GM18507 (cell line): ENCODE measurements around the gene SLC4A1.
A peak's percentile ranks its signal among the peaks of the same experiment; 100 is the strongest.

ENCODE experiments used
- DNase-seq: peaks from one replicate; pipeline ENCODE4 v3.0.0; 2011; ENCODE audit warnings: low read depth; ENCODE audit not compliant: insufficient read length; ENCODE audit errors: extremely low spot score
- FAIRE-seq: peaks from 2 replicates; lab custom pipeline; 2011; peaks lifted over from hg19 to GRCh38; lab: Jason Lieb, UNC

SLC4A1 gene

GRCh38 chr17:44229090-44229489, 38.8 kb downstream of the SLC4A1 start:
- DNase-seq (no peak), FAIRE-seq (no peak)

- FAIRE-seq (no peak), DNase-seq (no peak)
Measured at GRCh38 chr17:44223541-44224071, 44.3 kb downstream of the SLC4A1 start.

GRCh38 chr17:44222112-44222869, 45.6 kb downstream of the SLC4A1 start:
- no peak for DNase-seq
- peak; percentile 42 for FAIRE-seq

GRCh38 chr17:44221862-44222111, 46.1 kb downstream of the SLC4A1 start:
- FAIRE-seq (no peak), DNase-seq (no peak)

GRCh38 chr17:44221084-44221861, 46.7 kb downstream of the SLC4A1 start:
- no peak for DNase-seq
- FAIRE-seq = peak; percentile 68

- DNase-seq = no peak
Measured at GRCh38 chr17:44220213-44221083, 47.5 kb downstream of the SLC4A1 start.

GRCh38 chr17:44219616-44220212, 48.2 kb downstream of the SLC4A1 start, which contains the start of gene UBTF:
Gene UBTF, minus strand, starts transcription at chr17:44219675. Its CDS starts 1,446 bp downstream, at chr17:44218229.
- DNase-seq (no peak), FAIRE-seq (no peak)

More at GRCh38 chr17:44220213-44221083, 47.5 kb downstream of the SLC4A1 start:
- no peak for FAIRE-seq

- no peak for FAIRE-seq
- no peak for DNase-seq
Measured at GRCh38 chr17:44219108-44219615, 48.8 kb downstream of the SLC4A1 start.

- FAIRE-seq = peak; percentile 68
- DNase-seq = peak; percentile 81
Measured at GRCh38 chr17:44218344-44219107, 49.4 kb downstream of the SLC4A1 start.

GRCh38 chr17:44217738-44218343, 50.1 kb downstream of the SLC4A1 start:
- DNase-seq (no peak), FAIRE-seq (no peak)

GRCh38 chr17:44216694-44217093, 51.2 kb downstream of the SLC4A1 start:
- FAIRE-seq = no peak
- no peak for DNase-seq

GRCh38 chr17:44216173-44216572, 51.8 kb downstream of the SLC4A1 start:
- DNase-seq (no peak), FAIRE-seq (peak; percentile 90)

GRCh38 chr17:44214896-44215295, 53.0 kb downstream of the SLC4A1 start:
- FAIRE-seq (no peak), DNase-seq (no peak)

- FAIRE-seq (no peak), DNase-seq (no peak)
Measured at GRCh38 chr17:44214230-44214494, 53.8 kb downstream of the SLC4A1 start.

GRCh38 chr17:44213403-44214229, 54.3 kb downstream of the SLC4A1 start:
- DNase-seq (no peak), FAIRE-seq (no peak)

- DNase-seq = no peak
- no peak for FAIRE-seq
Measured at GRCh38 chr17:44212507-44213402, 55.2 kb downstream of the SLC4A1 start.
